ENCODE data around the gene CWC22. TPM values are rescaled to one million over a fixed set of nuclear protein-coding genes. Genes with fewer than 3 reads are reported as not detected.
"Not testable (repeated sequence)": the region's sequence is repeated elsewhere in the genome, so short reads cannot be mapped to it uniquely, and the experiment has no call there.

Gene CWC22
- total RNA-seq = 16.3 and 21.3 TPM in 2 replicates

GRCh38 chr2:180006781-180007579 is at the start of gene CWC22:
Gene CWC22 (minus strand): TSS chr2:180007297. CDS start chr2:179993341, 13,956 bp downstream.
- DNase-seq (ENCODE audit: low read depth, low spot score) = peak; percentile 72

- no peak for DNase-seq (ENCODE audit: low read depth, low spot score)
Observed at GRCh38 chr2:180056367-180057118, 49.4 kb upstream of the CWC22 start.

GRCh38 chr2:180054576-180054975 is 47.5 kb upstream of the CWC22 start:
- DNase-seq (ENCODE audit: low read depth, low spot score) = not testable (repeated sequence)

GRCh38 chr2:180050246-180050645 is 43.1 kb upstream of the CWC22 start:
- DNase-seq (ENCODE audit: low read depth, low spot score) = no peak

GRCh38 chr2:180048251-180048650 is 41.2 kb upstream of the CWC22 start:
- no peak for DNase-seq (ENCODE audit: low read depth, low spot score)

- no peak for DNase-seq (ENCODE audit: low read depth, low spot score)
Observed at GRCh38 chr2:180046776-180047175, 39.7 kb upstream of the CWC22 start.

GRCh38 chr2:180046202-180046601 is 39.1 kb upstream of the CWC22 start:
- DNase-seq (ENCODE audit: low read depth, low spot score) = no peak

GRCh38 chr2:180040146-180040925 is 33.2 kb upstream of the CWC22 start:
- no peak for DNase-seq (ENCODE audit: low read depth, low spot score)

GRCh38 chr2:180038997-180039396 is 31.9 kb upstream of the CWC22 start:
- no peak for DNase-seq (ENCODE audit: low read depth, low spot score)

GRCh38 chr2:180033993-180034894 is 27.1 kb upstream of the CWC22 start:
- no peak for DNase-seq (ENCODE audit: low read depth, low spot score)

GRCh38 chr2:180029575-180029974 is 22.5 kb upstream of the CWC22 start:
- DNase-seq (ENCODE audit: low read depth, low spot score) = no peak

- no peak for DNase-seq (ENCODE audit: low read depth, low spot score)
Observed at GRCh38 chr2:180021850-180022249, 14.8 kb upstream of the CWC22 start.

GRCh38 chr2:180017784-180018183 is 10.7 kb upstream of the CWC22 start:
- DNase-seq (ENCODE audit: low read depth, low spot score) = no peak

- DNase-seq (ENCODE audit: low read depth, low spot score) = no peak
Observed at GRCh38 chr2:180016937-180017336, 9.8 kb upstream of the CWC22 start.

- no peak for DNase-seq (ENCODE audit: low read depth, low spot score)
Observed at GRCh38 chr2:180015951-180016709, 9.0 kb upstream of the CWC22 start.

GRCh38 chr2:180012523-180012922 is 5.4 kb upstream of the CWC22 start:
- no peak for DNase-seq (ENCODE audit: low read depth, low spot score)

- no peak for DNase-seq (ENCODE audit: low read depth, low spot score)
Observed at GRCh38 chr2:180010701-180011100, 3.6 kb upstream of the CWC22 start.

GRCh38 chr2:180006231-180006630 is 866 bp downstream of the CWC22 start:
- DNase-seq (ENCODE audit: low read depth, low spot score) = no peak

GRCh38 chr2:180005465-180005864 is 1.6 kb downstream of the CWC22 start:
- DNase-seq (ENCODE audit: low read depth, low spot score) = not testable (repeated sequence)

- no peak for DNase-seq (ENCODE audit: low read depth, low spot score)
Observed at GRCh38 chr2:180004731-180005130, 2.4 kb downstream of the CWC22 start.
